Endothelial cell (in vitro differentiated cells): ENCODE measurements around the gene CADPS. TPM values are rescaled to one million over a fixed set of nuclear protein-coding genes. Genes with fewer than 3 reads are reported as not detected.

Source experiments
- DNase-seq: peaks from one replicate; pipeline ENCODE4 v3.0.0; 2021; ENCODE audit warnings: low spot score
- H3K27ac Mint-ChIP-seq: one replicate; pipeline ENCODE4 v1.8.0; 2021; ENCODE audit warnings: mixed read lengths, inconsistent platforms; ENCODE audit not compliant: unreplicated experiment
- H3K27me3 Mint-ChIP-seq: one replicate; pipeline ENCODE4 v1.8.0; 2021; ENCODE audit warnings: mild to moderate bottlenecking, moderate library complexity, mixed read lengths, inconsistent platforms; ENCODE audit not compliant: unreplicated experiment
- H3K36me3 Mint-ChIP-seq: one replicate; pipeline ENCODE4 v1.8.0; 2021; ENCODE audit warnings: mild to moderate bottlenecking, low read depth, mixed read lengths, inconsistent platforms; ENCODE audit not compliant: unreplicated experiment
- H3K4me1 Mint-ChIP-seq: one replicate; pipeline ENCODE4 v1.8.0; 2021; ENCODE audit warnings: mild to moderate bottlenecking, mixed read lengths, inconsistent platforms; ENCODE audit not compliant: unreplicated experiment
- H3K4me3 Mint-ChIP-seq: one replicate; pipeline ENCODE4 v1.8.0; 2021; ENCODE audit warnings: mild to moderate bottlenecking, mixed read lengths, inconsistent platforms; ENCODE audit not compliant: unreplicated experiment
- H3K9me3 Mint-ChIP-seq: one replicate; pipeline ENCODE4 v1.8.0; 2021; ENCODE audit warnings: mixed read lengths, inconsistent platforms; ENCODE audit not compliant: unreplicated experiment
- total RNA-seq: library from RNA; stranded (reverse); fragmentation: NEBNext Ultra II Directional; extraction: Animal tissue kit (Norgen Biotek cat#: 25700); gene quantifications from one replicate; pipeline ENCODE4 v1.2.1, GENCODE V29; 2021; ENCODE audit not compliant: unreplicated experiment
- TF ChIP-seq, protein P1 (sequence below): fragments of 200-600 bp; sonication (generic); IDR thresholded peaks from one replicate; pipeline ENCODE4 v1.5.0; 2021; ENCODE audit warnings: antibody characterized with exemption; ENCODE audit not compliant: unreplicated experiment

Gene CADPS
- total RNA-seq, 1 donor from 2014 or later, result 0.26 TPM

DNA sequence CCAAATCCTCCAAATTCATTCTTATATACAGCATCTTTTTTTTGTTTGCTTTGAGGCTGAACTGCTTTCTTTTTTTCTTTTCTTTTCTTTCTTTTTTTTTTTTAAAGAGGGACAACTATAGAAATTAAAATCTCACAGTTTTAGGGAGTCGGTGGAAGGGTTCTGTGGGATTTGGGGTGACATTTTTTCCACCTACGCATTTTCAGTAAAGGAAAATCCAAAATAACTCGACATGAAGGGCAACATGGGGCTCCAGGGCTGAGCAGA is 498.8 kb downstream of the CADPS start:
- peaks cover 25% of the 10 kb centered on the region for H3K27me3 Mint-ChIP-seq
- TF ChIP-seq, protein P1, sequence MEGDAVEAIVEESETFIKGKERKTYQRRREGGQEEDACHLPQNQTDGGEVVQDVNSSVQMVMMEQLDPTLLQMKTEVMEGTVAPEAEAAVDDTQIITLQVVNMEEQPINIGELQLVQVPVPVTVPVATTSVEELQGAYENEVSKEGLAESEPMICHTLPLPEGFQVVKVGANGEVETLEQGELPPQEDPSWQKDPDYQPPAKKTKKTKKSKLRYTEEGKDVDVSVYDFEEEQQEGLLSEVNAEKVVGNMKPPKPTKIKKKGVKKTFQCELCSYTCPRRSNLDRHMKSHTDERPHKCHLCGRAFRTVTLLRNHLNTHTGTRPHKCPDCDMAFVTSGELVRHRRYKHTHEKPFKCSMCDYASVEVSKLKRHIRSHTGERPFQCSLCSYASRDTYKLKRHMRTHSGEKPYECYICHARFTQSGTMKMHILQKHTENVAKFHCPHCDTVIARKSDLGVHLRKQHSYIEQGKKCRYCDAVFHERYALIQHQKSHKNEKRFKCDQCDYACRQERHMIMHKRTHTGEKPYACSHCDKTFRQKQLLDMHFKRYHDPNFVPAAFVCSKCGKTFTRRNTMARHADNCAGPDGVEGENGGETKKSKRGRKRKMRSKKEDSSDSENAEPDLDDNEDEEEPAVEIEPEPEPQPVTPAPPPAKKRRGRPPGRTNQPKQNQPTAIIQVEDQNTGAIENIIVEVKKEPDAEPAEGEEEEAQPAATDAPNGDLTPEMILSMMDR, result no peak
- peaks cover 20% of the 10 kb centered on the region for H3K4me1 Mint-ChIP-seq
- H3K27ac Mint-ChIP-seq, result no peak overlapping the region
- H3K4me3 Mint-ChIP-seq, result no peak overlapping the region
- no peaks in the 10 kb centered on the region for H3K9me3 Mint-ChIP-seq
- DNase-seq, result no peak
- H3K36me3 Mint-ChIP-seq, result no peaks in the 10 kb centered on the region

DNA sequence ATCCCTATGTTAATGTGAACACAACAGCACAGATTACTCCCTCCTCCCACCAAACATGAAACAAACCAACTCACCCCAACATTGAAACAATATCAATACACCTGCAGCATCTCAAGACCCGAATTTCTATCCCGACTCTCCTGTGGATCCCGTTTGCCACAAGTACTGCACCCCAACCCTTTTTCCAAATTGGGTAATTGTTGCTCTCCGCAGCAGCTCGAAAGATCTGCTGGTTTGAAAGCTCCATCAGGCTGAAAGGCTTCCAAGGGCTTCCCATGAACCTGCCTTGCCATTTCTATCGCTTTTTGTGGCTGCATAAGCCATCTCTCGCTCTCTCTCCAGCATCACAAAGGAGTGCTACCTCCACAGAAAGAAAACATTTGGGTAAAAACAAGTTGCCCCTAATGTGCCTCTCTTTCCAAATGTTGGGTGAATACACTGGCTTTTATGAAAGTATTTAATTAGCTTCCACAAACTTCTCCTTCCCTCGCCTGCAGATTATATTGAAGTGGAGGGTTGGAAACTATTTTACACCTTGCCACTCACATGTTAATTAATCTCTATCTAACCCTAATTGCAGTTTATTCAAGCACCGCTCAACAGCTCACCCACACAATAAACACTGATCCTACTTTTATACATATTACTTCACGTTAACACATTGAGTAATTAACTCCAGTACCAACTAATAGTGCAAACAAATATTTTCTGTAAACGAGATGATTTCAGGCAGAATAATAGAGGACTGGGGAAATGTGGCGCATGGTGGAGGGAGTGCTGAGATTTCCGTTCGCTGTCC is 499.4 kb downstream of the CADPS start:
- TF ChIP-seq, protein P1, result no peak
- H3K27ac Mint-ChIP-seq, result no peak overlapping the region
- no peaks in the 10 kb centered on the region for H3K9me3 Mint-ChIP-seq
- H3K4me3 Mint-ChIP-seq, result no peak overlapping the region
- no peaks in the 10 kb centered on the region for H3K36me3 Mint-ChIP-seq
- H3K27me3 Mint-ChIP-seq, result peaks cover 29% of the 10 kb centered on the region
- DNase-seq, result no peak
- H3K4me1 Mint-ChIP-seq, result peaks cover 25% of the 10 kb centered on the region

DNA sequence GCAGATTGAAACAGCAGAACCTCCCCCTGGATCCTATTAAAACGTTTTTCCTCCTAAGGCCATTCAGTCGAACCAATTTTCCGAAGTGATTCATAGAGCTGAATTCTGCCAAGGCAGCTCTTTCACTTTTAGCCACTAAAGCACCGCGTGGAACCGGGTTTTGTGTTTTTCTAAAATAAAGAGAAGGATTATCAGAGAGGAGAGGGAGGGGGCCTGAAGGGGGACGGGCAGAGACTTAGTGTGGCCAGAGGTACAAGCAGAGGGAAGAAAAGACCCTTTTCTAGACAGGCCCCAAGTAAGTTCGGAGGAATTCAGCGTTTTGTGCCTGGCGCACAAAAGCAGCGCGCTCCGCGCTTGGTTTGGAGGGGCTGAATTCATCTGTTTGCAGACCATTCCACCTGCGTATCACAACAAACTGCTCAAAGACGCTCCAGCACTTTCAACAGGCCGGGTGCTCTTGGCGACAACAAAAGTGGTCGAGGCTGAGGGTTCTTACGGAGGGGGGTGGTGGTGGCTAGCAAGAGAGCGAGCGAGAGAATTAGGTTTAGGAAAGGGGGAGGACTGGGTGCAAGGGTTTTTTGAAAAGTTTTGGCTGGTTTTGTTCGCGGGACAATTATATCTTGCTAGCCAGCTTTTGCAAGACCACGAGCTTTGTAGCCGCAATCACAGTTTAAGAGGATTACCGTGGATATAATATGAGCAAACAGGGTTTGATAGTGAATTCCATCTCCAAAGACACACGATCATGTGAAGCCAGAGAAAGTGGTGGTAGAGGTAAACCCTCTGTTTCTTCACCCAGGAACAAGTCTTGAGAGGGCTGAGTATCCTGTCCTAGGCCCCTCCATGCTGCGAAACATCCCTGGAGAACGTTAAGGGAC is 500.6 kb downstream of the CADPS start:
- H3K4me3 Mint-ChIP-seq, result no peak overlapping the region
- peak; percentile 12 for DNase-seq
- peaks cover 36% of the 10 kb centered on the region for H3K4me1 Mint-ChIP-seq
- H3K27me3 Mint-ChIP-seq, result peaks cover 38% of the 10 kb centered on the region
- H3K36me3 Mint-ChIP-seq, result no peaks in the 10 kb centered on the region
- no peak overlapping the region for H3K27ac Mint-ChIP-seq
- no peaks in the 10 kb centered on the region for H3K9me3 Mint-ChIP-seq
- TF ChIP-seq, protein P1, result no peak

DNA sequence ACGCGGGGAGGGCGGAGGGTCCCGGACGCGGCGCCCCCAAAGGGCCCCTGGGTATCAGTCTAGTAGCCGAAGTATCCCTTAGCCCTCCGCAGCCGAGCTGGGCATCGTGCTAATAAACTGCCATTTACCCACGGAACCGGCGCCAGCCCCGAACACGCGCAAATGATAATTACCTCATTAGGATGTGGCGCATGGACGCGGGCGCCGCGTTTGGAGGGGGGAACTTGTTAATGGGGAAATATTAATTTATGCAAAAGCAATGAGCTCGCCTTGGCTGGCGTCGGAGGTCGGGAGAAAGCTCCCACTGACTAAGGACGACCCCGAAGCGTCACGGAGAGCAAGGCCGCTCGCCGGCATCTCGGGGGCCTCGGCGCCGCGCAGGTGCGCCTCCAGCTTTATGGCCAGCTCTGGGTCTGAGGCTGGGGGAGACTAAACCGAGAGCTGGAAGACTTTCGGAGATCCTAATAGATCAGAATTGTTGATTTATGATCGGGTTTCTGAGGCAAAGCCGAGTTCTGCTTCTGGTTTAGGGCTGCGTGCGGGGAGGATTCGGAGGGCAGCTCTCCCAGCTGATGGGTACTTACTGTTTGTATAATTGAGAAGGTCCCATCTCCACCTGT is 501.4 kb downstream of the CADPS start:
- H3K4me1 Mint-ChIP-seq, result peaks cover 30% of the 10 kb centered on the region
- no peaks in the 10 kb centered on the region for H3K36me3 Mint-ChIP-seq
- H3K27me3 Mint-ChIP-seq, result peaks cover 35% of the 10 kb centered on the region
- no peak overlapping the region for H3K27ac Mint-ChIP-seq
- H3K9me3 Mint-ChIP-seq, result no peaks in the 10 kb centered on the region
- peak; percentile 5 for DNase-seq
- TF ChIP-seq, protein P1, result no peak
- no peak overlapping the region for H3K4me3 Mint-ChIP-seq
